H9 (cell line): ENCODE measurements around the gene ITGB2. TPM values are rescaled to one million over a fixed set of nuclear protein-coding genes. Genes with fewer than 3 reads are reported as not detected.
A peak's percentile ranks its signal among the peaks of the same experiment; 100 is the strongest.

Experiments
- DNase-seq: peaks from one replicate; pipeline ENCODE4 v3.0.0-alpha.2; 2017
- H2AFZ ChIP-seq: one replicate; pipeline ENCODE4 v1.6.1; 2013; ENCODE audit warnings: mild to moderate bottlenecking, low read length, control low read depth, moderate library complexity
- H2AK5ac ChIP-seq: 2 replicates; pipeline ENCODE4 v1.6.1; 2013; ENCODE audit warnings: low read length, control low read depth, mixed read lengths; ENCODE audit not compliant: insufficient read length
- H2BK120ac ChIP-seq: one replicate; pipeline ENCODE4 v1.6.1; 2013; ENCODE audit warnings: low read depth, mild to moderate bottlenecking, low read length, control low read depth, inconsistent platforms; ENCODE audit not compliant: poor library complexity, severe bottlenecking
- H2BK12ac ChIP-seq: 2 replicates; pipeline ENCODE4 v1.6.1; 2013; ENCODE audit warnings: low read length, control low read depth, mixed read lengths, low read depth; ENCODE audit not compliant: insufficient read length
- H2BK15ac ChIP-seq: 2 replicates; pipeline ENCODE4 v1.6.1; 2013; ENCODE audit warnings: low read depth, low read length, control low read depth
- H2BK20ac ChIP-seq: one replicate; pipeline ENCODE4 v1.6.1; 2013; ENCODE audit warnings: low read depth, mild to moderate bottlenecking, low read length, control low read depth, inconsistent platforms; ENCODE audit not compliant: poor library complexity, severe bottlenecking
- H2BK5ac ChIP-seq: 2 replicates; pipeline ENCODE4 v1.6.1; 2013; ENCODE audit warnings: low read length, control low read depth, mixed read lengths; ENCODE audit not compliant: insufficient read length
- H3K14ac ChIP-seq: 2 replicates; pipeline ENCODE4 v1.6.1; 2013; ENCODE audit warnings: low read length, control low read depth; ENCODE audit not compliant: insufficient read depth
- H3K18ac ChIP-seq: 2 replicates; pipeline ENCODE4 v1.6.1; 2013; ENCODE audit warnings: low read depth, mild to moderate bottlenecking, mixed read lengths, low read length, control low read depth; ENCODE audit not compliant: insufficient read length
- H3K23ac ChIP-seq: 2 replicates; pipeline ENCODE4 v1.6.1; 2013; ENCODE audit warnings: low read length, control low read depth, mixed read lengths, low read depth; ENCODE audit not compliant: insufficient read length
- H3K23me2 ChIP-seq: 2 replicates; pipeline ENCODE4 v1.6.1; 2013; ENCODE audit warnings: low read depth, mild to moderate bottlenecking, mixed read lengths, low read length, control low read depth; ENCODE audit not compliant: insufficient read length, poor library complexity, severe bottlenecking
- H3K27ac ChIP-seq: 2 replicates; pipeline ENCODE4 v1.5.1; 2013; ENCODE audit warnings: low read length, control low read depth, mixed read lengths, low read depth; ENCODE audit not compliant: insufficient read length
- H3K27me3 ChIP-seq: 2 replicates; pipeline ENCODE4 v1.6.1; 2013; ENCODE audit warnings: low read length, control low read depth, inconsistent platforms; ENCODE audit not compliant: insufficient read depth
- H3K4ac ChIP-seq: 2 replicates; pipeline ENCODE4 v1.6.1; 2013; ENCODE audit warnings: low read depth, mild to moderate bottlenecking, control low read depth, inconsistent platforms, low read length, moderate library complexity
- H3K4me1 ChIP-seq: 2 replicates; pipeline ENCODE4 v1.6.1; 2013; ENCODE audit warnings: low read length, control low read depth, inconsistent platforms; ENCODE audit not compliant: insufficient read depth
- H3K4me2 ChIP-seq: 2 replicates; pipeline ENCODE4 v1.6.1; 2013; ENCODE audit warnings: low read length, control low read depth, mixed read lengths; ENCODE audit not compliant: insufficient read length, insufficient read depth
- H3K56ac ChIP-seq: 2 replicates; pipeline ENCODE4 v1.6.1; 2013; ENCODE audit warnings: low read depth, mild to moderate bottlenecking, mixed read lengths, low read length, control low read depth; ENCODE audit not compliant: insufficient read length
- H3K79me1 ChIP-seq: 2 replicates; pipeline ENCODE4 v1.6.1; 2013; ENCODE audit warnings: low read depth, mild to moderate bottlenecking, moderate library complexity, low read length, control low read depth, inconsistent platforms; ENCODE audit not compliant: insufficient read depth, poor library complexity, severe bottlenecking
- H3K79me2 ChIP-seq: 2 replicates; pipeline ENCODE4 v1.6.1; 2013; ENCODE audit warnings: low read length, control low read depth, inconsistent platforms; ENCODE audit not compliant: insufficient read depth
- H3K9ac ChIP-seq: 2 replicates; pipeline ENCODE4 v1.6.1; 2013; ENCODE audit warnings: low read length, control low read depth, mixed read lengths; ENCODE audit not compliant: insufficient read length; ENCODE audit errors: extremely low read depth
- H3K9me3 ChIP-seq: one replicate; pipeline ENCODE4 v1.6.1; 2013; ENCODE audit warnings: low read depth, low read length, inconsistent platforms; ENCODE audit not compliant: control insufficient read depth
- H3T11ph ChIP-seq: one replicate; pipeline ENCODE4 v1.6.1; 2013; ENCODE audit warnings: mild to moderate bottlenecking, low read length, control low read depth, inconsistent platforms
- H4K20me1 ChIP-seq: one replicate; pipeline ENCODE4 v1.6.1; 2013; ENCODE audit not compliant: control insufficient read depth, insufficient read length, insufficient read depth
- H4K5ac ChIP-seq: 2 replicates; pipeline ENCODE4 v1.6.1; 2013; ENCODE audit warnings: low read depth, mild to moderate bottlenecking, mixed read lengths, low read length, control low read depth; ENCODE audit not compliant: insufficient read length
- H4K8ac ChIP-seq: replicated peaks from 2 replicates; pipeline ENCODE4 v1.6.1; 2013; ENCODE audit warnings: low read length, control low read depth, mixed read lengths, low read depth; ENCODE audit not compliant: insufficient read length
- H4K91ac ChIP-seq: 2 replicates; pipeline ENCODE4 v1.6.1; 2013; ENCODE audit warnings: low read depth, mild to moderate bottlenecking, moderate library complexity, mixed read lengths, low read length, control low read depth; ENCODE audit not compliant: insufficient read length
- H3K27ac Mint-ChIP-seq, 3 experiments: 2 replicates in 2 of 3; 3 replicates in 1 of 3; pipeline ENCODE4 v1.8.0; 2020 to 2021; ENCODE audit warnings: mixed read lengths in 3 of 3, mild to moderate bottlenecking in 1 of 3, moderate library complexity in 1 of 3
- H3K27me3 Mint-ChIP-seq: 2 replicates; pipeline ENCODE4 v1.8.0; 2021; ENCODE audit warnings: low read depth, mild to moderate bottlenecking, moderate library complexity, mixed read lengths
- H3K36me3 Mint-ChIP-seq, 3 experiments: 2 replicates in 2 of 3; 3 replicates in 1 of 3; pipeline ENCODE4 v1.8.0; 2020 to 2021; ENCODE audit warnings: low read depth in 3 of 3, mixed read lengths in 3 of 3; ENCODE audit not compliant: insufficient read depth in 1 of 3
- H3K4me1 Mint-ChIP-seq, 2 experiments: 2 replicates each; pipeline ENCODE4 v1.8.0; 2020; ENCODE audit warnings: mixed read lengths in 2 of 2
- H3K4me3 Mint-ChIP-seq, 2 experiments: 2 replicates in 1 of 2; 3 replicates in 1 of 2; pipeline ENCODE4 v1.8.0; 2020 to 2021; ENCODE audit warnings: mild to moderate bottlenecking in 2 of 2, mixed read lengths in 2 of 2, moderate library complexity in 1 of 2
- H3K9me3 Mint-ChIP-seq, 2 experiments: 2 replicates in 1 of 2; 3 replicates in 1 of 2; pipeline ENCODE4 v1.8.0; 2020; ENCODE audit warnings: mild to moderate bottlenecking in 2 of 2, mixed read lengths in 2 of 2, moderate library complexity in 1 of 2
- CTCF ChIP-seq: fragments of 200-600 bp; sonication (generic); conservative IDR thresholded peaks from 3 replicates; pipeline ENCODE4 v1.8.0; 2021; ENCODE audit warnings: antibody characterized with exemption, mild to moderate bottlenecking
- WGBS: extraction: QIAGEN DNeasy Blood & Tissue Kit; methylation state at CpG from one replicate; pipeline ENCODE4 v1.1.7; 2013; ENCODE audit warnings: missing lambda C conversion rate, low lambda C conversion rate, mixed read lengths; ENCODE audit not compliant: insufficient read length; ENCODE audit errors: extremely low coverage; 5-methylcytosine and 5-hydroxymethylcytosine counted together
- total RNA-seq: library from RNA; stranded (reverse); gene quantifications from 2 replicates; pipeline ENCODE4 v1.2.1, GENCODE V29; 2021

ITGB2 gene
- total RNA-seq, 1 experiment from 2014 or later, result 1.1 TPM

GRCh38 chr21:44939532-44940115, 18.9 kb upstream of the ITGB2 start, which contains the start of gene SLX9:
Gene SLX9, plus strand, starts transcription at chr21:44940029. Its CDS starts 29 bp downstream, at chr21:44940058.
- Histone ChIP-seq H2AFZ (no peak within 1 kb of the TSS), H2BK120ac (no peak within 1 kb of the TSS), H4K20me1 (no peaks in the 10 kb centered on the region), H3K4ac (no peak within 1 kb of the TSS), H3K27ac (no peak within 1 kb of the TSS), H4K91ac (no peak within 1 kb of the TSS), H3K9me3 (no peaks in the 10 kb centered on the region), H3K4me1 (no peaks in the 10 kb centered on the region), H3K23me2 (peaks cover 11% of the 10 kb centered on the region), H3K79me1 (peaks cover 8% of the 10 kb centered on the region), H2BK12ac (no peak within 1 kb of the TSS), H4K8ac (no peak within 1 kb of the TSS), H2BK15ac (no peak within 1 kb of the TSS), H2BK5ac (no peak within 1 kb of the TSS), H3K4me2 (peak within 1 kb of the TSS; percentile 91), H3K9ac (peak within 1 kb of the TSS; percentile 89), H3K27me3 (no peaks in the 10 kb centered on the region), H3K23ac (no peak within 1 kb of the TSS), H2BK20ac (no peak within 1 kb of the TSS), H3K18ac (peak within 1 kb of the TSS; percentile 74), H3K79me2 (peaks cover 38% of the 10 kb centered on the region; the same call in 1 of the 2 replicates), H4K5ac (no peak within 1 kb of the TSS), H3K56ac (no peak within 1 kb of the TSS), H3T11ph (no peak within 1 kb of the TSS), H3K14ac (peak within 1 kb of the TSS; percentile 93), H2AK5ac (no peak within 1 kb of the TSS)
- DNase-seq, result peak; percentile 78
- TF ChIP-seq CTCF, result no peak
- peaks cover 12% of the 10 kb centered on the region for H3K27me3 Mint-ChIP-seq
- peak within 1 kb of the TSS; percentile 91 to 93 for H3K4me3 Mint-ChIP-seq
- no CpG with 5 or more reads among the region's 69 CpGs for WGBS
- H3K9me3 Mint-ChIP-seq, result no peaks in the 10 kb centered on the region; a peak in 1 of 5 replicates
- peaks cover 23 to 24% of the 10 kb centered on the region in 2 experiments for H3K4me1 Mint-ChIP-seq
- H3K27ac Mint-ChIP-seq, result peak within 1 kb of the TSS in 2 of 3 experiments; percentile 77 to 92; a peak in 4 of 7 replicates
- H3K36me3 Mint-ChIP-seq, result peaks cover 16 to 32% (median 30%) of the 10 kb centered on the region in 3 experiments; a peak in 6 of 7 replicates
